NCI-H2171 treated with DMSO at 0.1 percent for 48 hours (cell line): ENCODE results near the gene CALN1.
"Not testable (repeated sequence)": the region's sequence is repeated elsewhere in the genome, so short reads cannot be mapped to it uniquely, and the experiment has no call there.

Experiments
- DNase-seq: peaks from one replicate; lab custom pipeline; 2025; lab: John Stamatoyannopoulos, UW

The CALN1 gene

GRCh38 chr7:72408966-72409637, 3.0 kb downstream of the CALN1 start:
- DNase-seq = no peak

GRCh38 chr7:72406820-72407403, 5.2 kb downstream of the CALN1 start:
- DNase-seq = no peak

GRCh38 chr7:72405871-72406270, 6.3 kb downstream of the CALN1 start:
- DNase-seq = no peak

- peak; percentile 25 for DNase-seq
Measured at GRCh38 chr7:72405418-72405817, 6.7 kb downstream of the CALN1 start.

- no peak for DNase-seq
Measured at GRCh38 chr7:72404743-72405142, 7.4 kb downstream of the CALN1 start.

- DNase-seq = no peak
Measured at GRCh38 chr7:72403458-72404076, 8.6 kb downstream of the CALN1 start.

- no peak for DNase-seq
Measured at GRCh38 chr7:72394016-72394415, 18.1 kb downstream of the CALN1 start.

- peak; percentile 60 for DNase-seq
Measured at GRCh38 chr7:72391821-72392377, 20.2 kb downstream of the CALN1 start.

GRCh38 chr7:72386118-72386517, 26.0 kb downstream of the CALN1 start:
- no peak for DNase-seq

GRCh38 chr7:72362246-72362645, 49.9 kb downstream of the CALN1 start:
- DNase-seq = no peak

GRCh38 chr7:72345208-72345727, 66.9 kb downstream of the CALN1 start:
- DNase-seq = no peak

GRCh38 chr7:72343991-72344390, 68.1 kb downstream of the CALN1 start:
- no peak for DNase-seq

- DNase-seq = not testable (repeated sequence)
Measured at GRCh38 chr7:72343354-72343753, 68.8 kb downstream of the CALN1 start.

- DNase-seq = peak; percentile 62
Measured at GRCh38 chr7:72337390-72338167, 74.6 kb downstream of the CALN1 start.

GRCh38 chr7:72336632-72337389, 75.3 kb downstream of the CALN1 start:
- peak; percentile 58 for DNase-seq

GRCh38 chr7:72336382-72336631, 75.8 kb downstream of the CALN1 start:
- peak; percentile 57 for DNase-seq

GRCh38 chr7:72335561-72336381, 76.4 kb downstream of the CALN1 start:
- peak; percentile 24 for DNase-seq

GRCh38 chr7:72334698-72335097, 77.4 kb downstream of the CALN1 start:
- no peak for DNase-seq

- no peak for DNase-seq
Measured at GRCh38 chr7:72334066-72334465, 78.1 kb downstream of the CALN1 start.

- DNase-seq = no peak
Measured at GRCh38 chr7:72326811-72327210, 85.3 kb downstream of the CALN1 start.

- DNase-seq = peak; percentile 61
Measured at GRCh38 chr7:72326365-72326764, 85.8 kb downstream of the CALN1 start.
